ENCODE measurements around the gene CDHR5.

The CDHR5 gene

DNA sequence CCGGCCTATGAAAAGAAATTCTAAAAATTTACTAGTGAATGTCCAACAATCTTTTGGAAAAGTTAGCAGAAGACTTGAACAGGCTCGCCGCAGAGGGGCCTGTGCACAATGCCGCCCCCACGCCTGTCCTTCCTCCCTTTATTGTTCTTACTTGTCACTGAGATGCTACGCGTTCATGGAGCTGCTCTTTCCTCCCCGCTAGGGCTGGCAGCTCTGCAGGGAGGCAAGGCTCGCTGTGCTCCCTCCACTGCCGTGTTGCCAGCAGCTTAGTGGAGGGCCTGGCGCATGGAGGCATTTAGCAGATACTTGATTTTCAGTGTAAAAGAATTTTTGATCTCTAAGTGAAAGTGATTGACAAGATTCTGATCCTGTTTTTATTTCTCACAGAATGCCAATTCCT is 33.8 kb downstream of the CDHR5 start:
- TF ChIP-seq, protein P1, sequence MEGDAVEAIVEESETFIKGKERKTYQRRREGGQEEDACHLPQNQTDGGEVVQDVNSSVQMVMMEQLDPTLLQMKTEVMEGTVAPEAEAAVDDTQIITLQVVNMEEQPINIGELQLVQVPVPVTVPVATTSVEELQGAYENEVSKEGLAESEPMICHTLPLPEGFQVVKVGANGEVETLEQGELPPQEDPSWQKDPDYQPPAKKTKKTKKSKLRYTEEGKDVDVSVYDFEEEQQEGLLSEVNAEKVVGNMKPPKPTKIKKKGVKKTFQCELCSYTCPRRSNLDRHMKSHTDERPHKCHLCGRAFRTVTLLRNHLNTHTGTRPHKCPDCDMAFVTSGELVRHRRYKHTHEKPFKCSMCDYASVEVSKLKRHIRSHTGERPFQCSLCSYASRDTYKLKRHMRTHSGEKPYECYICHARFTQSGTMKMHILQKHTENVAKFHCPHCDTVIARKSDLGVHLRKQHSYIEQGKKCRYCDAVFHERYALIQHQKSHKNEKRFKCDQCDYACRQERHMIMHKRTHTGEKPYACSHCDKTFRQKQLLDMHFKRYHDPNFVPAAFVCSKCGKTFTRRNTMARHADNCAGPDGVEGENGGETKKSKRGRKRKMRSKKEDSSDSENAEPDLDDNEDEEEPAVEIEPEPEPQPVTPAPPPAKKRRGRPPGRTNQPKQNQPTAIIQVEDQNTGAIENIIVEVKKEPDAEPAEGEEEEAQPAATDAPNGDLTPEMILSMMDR (IDR thresholded peaks at IDR 0.05) = no peak
- Histone ChIP-seq H3K36me3 (ENCODE audit: control insufficient read depth, insufficient read depth, low read length) (no peaks in the 10 kb centered on the region), H3K9me3 (ENCODE audit: control insufficient read depth, low read length) (no peaks in the 10 kb centered on the region), H3K9ac (no peak overlapping the region), H3K4me3 (ENCODE audit: low read depth, low read length) (no peak overlapping the region), H3K27ac (no peak overlapping the region), H3K4me1 (no peaks in the 10 kb centered on the region), H3K27me3 (ENCODE audit: control insufficient read depth, insufficient read depth, low read length) (no peaks in the 10 kb centered on the region), H3K4me2 (ENCODE audit: low read length) (no peak overlapping the region), H3K79me2 (no peaks in the 10 kb centered on the region), H2AFZ (no peak overlapping the region)

DNA sequence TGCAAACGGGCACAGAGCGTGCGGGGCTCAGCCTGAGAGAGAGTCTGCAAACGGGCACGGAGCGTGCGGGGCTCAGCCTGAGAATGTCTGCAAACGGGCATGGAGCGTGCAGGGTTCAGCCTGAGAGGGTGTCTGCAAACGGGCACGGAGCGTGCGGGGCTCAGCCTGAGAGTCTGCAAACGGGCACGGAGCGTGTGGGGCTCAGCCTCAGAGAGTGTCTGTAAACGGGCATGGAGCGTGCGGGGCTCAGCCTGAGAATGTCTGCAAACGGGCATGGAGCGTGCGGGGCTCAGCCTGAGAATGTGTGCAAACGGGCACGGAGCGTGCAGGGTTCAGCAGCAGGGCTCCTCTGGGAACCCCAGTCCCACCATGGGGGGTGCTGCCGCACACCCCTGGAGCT is 35.0 kb downstream of the CDHR5 start:
- H3K27ac ChIP-seq = no peak overlapping the region
- no peak overlapping the region for H3K9ac ChIP-seq
- H3K79me2 ChIP-seq = peaks cover 3% of the 10 kb centered on the region
- H3K4me3 ChIP-seq (ENCODE audit: low read depth, low read length) = no peak overlapping the region
- H3K27me3 ChIP-seq (ENCODE audit: control insufficient read depth, insufficient read depth, low read length) = no peaks in the 10 kb centered on the region
- no peak overlapping the region for H3K4me2 ChIP-seq (ENCODE audit: low read length)
- no peak overlapping the region for H2AFZ ChIP-seq
- H3K4me1 ChIP-seq = no peaks in the 10 kb centered on the region
- H3K9me3 ChIP-seq (ENCODE audit: control insufficient read depth, low read length) = no peaks in the 10 kb centered on the region
- TF ChIP-seq, protein P1 (IDR thresholded peaks at IDR 0.05) = no peak
- H3K36me3 ChIP-seq (ENCODE audit: control insufficient read depth, insufficient read depth, low read length) = no peaks in the 10 kb centered on the region

DNA sequence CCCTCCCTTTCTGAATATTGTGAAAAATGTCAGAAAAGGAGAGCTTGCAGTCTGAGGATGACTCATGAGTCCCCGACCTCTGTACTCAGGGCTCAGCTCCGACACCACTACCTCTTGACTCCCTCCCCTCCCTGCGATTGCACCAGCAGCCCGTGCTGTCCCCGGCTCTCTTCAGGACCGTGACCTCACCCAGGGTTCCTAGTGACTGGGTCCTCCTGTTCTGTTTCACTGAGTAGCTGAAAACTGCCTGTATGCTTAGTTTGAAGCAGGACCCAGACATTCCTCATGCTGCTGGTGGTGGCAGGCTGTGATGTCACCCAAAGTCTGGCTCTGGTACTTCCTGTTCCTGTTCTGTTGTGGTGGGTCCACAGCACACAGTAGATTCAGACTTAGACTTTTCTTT is 36.8 kb downstream of the CDHR5 start:
- no peaks in the 10 kb centered on the region for H3K36me3 ChIP-seq (ENCODE audit: control insufficient read depth, insufficient read depth, low read length)
- H3K4me1 ChIP-seq = no peaks in the 10 kb centered on the region
- no peak overlapping the region for H3K4me3 ChIP-seq (ENCODE audit: low read depth, low read length)
- H3K27me3 ChIP-seq (ENCODE audit: control insufficient read depth, insufficient read depth, low read length) = no peaks in the 10 kb centered on the region
- H3K9me3 ChIP-seq (ENCODE audit: control insufficient read depth, low read length) = no peaks in the 10 kb centered on the region
- no peak overlapping the region for H2AFZ ChIP-seq
- H3K9ac ChIP-seq = no peak overlapping the region
- peaks cover 12% of the 10 kb centered on the region for H3K79me2 ChIP-seq
- no peak overlapping the region for H3K27ac ChIP-seq
- no peak overlapping the region for H3K4me2 ChIP-seq (ENCODE audit: low read length)
- TF ChIP-seq, protein P1 (IDR thresholded peaks at IDR 0.05) = no peak

DNA sequence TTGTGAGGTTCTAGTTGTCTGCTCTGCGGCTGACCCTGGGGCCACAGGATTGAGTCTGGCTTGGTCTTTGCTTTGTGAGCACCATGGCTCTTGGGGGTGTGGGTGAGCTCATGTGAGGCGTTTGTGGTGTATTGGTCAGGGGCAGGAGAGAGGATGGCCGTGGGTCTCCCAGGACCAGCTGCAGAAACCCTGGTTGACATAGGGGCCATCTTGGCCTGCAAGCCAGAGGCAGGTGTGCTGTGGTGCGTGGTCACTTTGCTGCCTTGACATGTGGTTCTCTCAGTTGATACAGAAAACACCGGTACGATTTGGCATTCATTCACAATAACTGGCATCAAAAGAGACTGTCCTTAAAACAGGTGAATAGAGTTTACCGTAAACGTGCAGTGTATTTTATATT is 37.2 kb downstream of the CDHR5 start:
- Histone ChIP-seq H3K4me2 (ENCODE audit: low read length) (no peak overlapping the region), H2AFZ (no peak overlapping the region), H3K9me3 (ENCODE audit: control insufficient read depth, low read length) (no peaks in the 10 kb centered on the region), H3K79me2 (peaks cover 12% of the 10 kb centered on the region), H3K4me1 (no peaks in the 10 kb centered on the region), H3K9ac (no peak overlapping the region), H3K27me3 (ENCODE audit: control insufficient read depth, insufficient read depth, low read length) (no peaks in the 10 kb centered on the region), H3K36me3 (ENCODE audit: control insufficient read depth, insufficient read depth, low read length) (no peaks in the 10 kb centered on the region), H3K27ac (no peak overlapping the region), H3K4me3 (ENCODE audit: low read depth, low read length) (no peak overlapping the region)
- TF ChIP-seq, protein P1 (IDR thresholded peaks at IDR 0.05) = no peak
